ENCODE results near the gene RYR3.

DNA sequence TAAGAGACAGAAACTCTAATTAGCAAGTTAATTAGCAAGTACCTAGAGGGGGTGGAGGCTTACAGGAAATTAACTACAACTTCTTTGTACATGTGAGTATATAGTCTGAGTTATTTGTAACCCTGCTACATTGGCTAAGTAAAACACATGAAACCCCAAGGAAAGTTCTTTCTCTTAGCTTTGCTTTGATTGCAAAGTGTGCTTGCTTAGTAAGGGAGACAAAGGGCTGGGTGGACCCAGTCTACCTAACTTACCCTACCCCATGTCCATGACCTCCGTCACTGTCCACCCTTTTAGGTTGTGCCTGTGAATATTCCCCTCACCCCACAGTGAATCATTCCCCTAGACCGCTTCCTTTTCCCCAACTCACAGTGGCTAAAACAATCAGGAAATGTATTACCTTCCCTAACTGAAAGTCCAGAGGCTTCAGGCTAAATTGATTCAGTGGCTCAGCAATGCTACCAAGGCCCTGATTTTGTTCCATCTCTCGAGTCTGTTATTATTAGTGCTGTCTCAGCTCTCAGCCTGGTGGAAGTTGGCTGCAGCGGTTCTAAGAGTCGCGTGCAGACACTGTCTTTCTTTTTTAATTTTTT is 31.1 kb upstream of the RYR3 start:
- TF ChIP-seq CTCF (IDR thresholded peaks at IDR 0.05; ENCODE audit: low read length) (no peak), EZH2 (optimal IDR thresholded peaks at IDR 0.05; ENCODE audit: low read depth, low read length) (no peak), EZH2phosphoT487 (IDR thresholded peaks at IDR 0.05; ENCODE audit: low read length) (no peak)
